AG09319 (cell line): ENCODE measurements around the gene GTF3A.

ENCODE experiments used
- DNase-seq: peaks from one replicate; pipeline ENCODE4 v3.0.0-alpha.2; 2010; ENCODE audit warnings: low read depth; ENCODE audit errors: extremely low read depth
- CTCF ChIP-seq: IDR thresholded peaks from 2 replicates; pipeline ENCODE4 v1.5.1; 2011; ENCODE audit warnings: low read depth, mild to moderate bottlenecking, inconsistent platforms, low read length, moderate library complexity

The GTF3A gene

GRCh38 chr13:27448308-27448707 is 23.9 kb downstream of the GTF3A start:
- no peak for DNase-seq
- no peak for TF ChIP-seq CTCF

GRCh38 chr13:27449081-27449603 is 24.7 kb downstream of the GTF3A start:
- TF ChIP-seq CTCF: no peak
- no peak for DNase-seq

- TF ChIP-seq CTCF: no peak; the same call in 1 of the 2 replicates
- DNase-seq: peak; percentile 63
Observed at GRCh38 chr13:27449936-27450828, 25.8 kb downstream of the GTF3A start, which contains the start of gene MTIF3. Gene MTIF3 (minus strand): TSS chr13:27450564. CDS start chr13:27440448, 10,116 bp downstream.

GRCh38 chr13:27450921-27451471 is 26.6 kb downstream of the GTF3A start:
- DNase-seq: no peak
- no peak for TF ChIP-seq CTCF

GRCh38 chr13:27455331-27455855 is 31.0 kb downstream of the GTF3A start:
- TF ChIP-seq CTCF: no peak
- no peak for DNase-seq

GRCh38 chr13:27461940-27462584 is 37.6 kb downstream of the GTF3A start:
- no peak for TF ChIP-seq CTCF

GRCh38 chr13:27463500-27463899 is 39.1 kb downstream of the GTF3A start:
- TF ChIP-seq CTCF: no peak
- DNase-seq: no peak

More at GRCh38 chr13:27461940-27462584, 37.6 kb downstream of the GTF3A start:
- no peak for DNase-seq
